ENCODE results near the gene ZHX3.
"Not testable (repeated sequence)": the region's sequence is repeated elsewhere in the genome, so short reads cannot be mapped to it uniquely, and the experiment has no call there.

GRCh38 chr20:41237233-41237632, 80.3 kb downstream of the ZHX3 start:
- TF ChIP-seq CTCF, POLR2A (IDR thresholded peaks at IDR 0.05): not testable (repeated sequence)
